B cell (primary cell): ENCODE results near the gene PTP4A1. TPM values are rescaled to one million over a fixed set of nuclear protein-coding genes. Genes with fewer than 3 reads are reported as not detected.

Source experiments
- ATAC-seq: fragments of 200-7000 bp; cut with Tn5 transposase; one replicate; pipeline ENCODE4 v1.10.0; 2021; ENCODE audit warnings: low read depth, mild to moderate bottlenecking, moderate number of reproducible peaks, moderate library complexity
- CTCF ChIA-PET: fragments of 350-600 bp; sonication (Branson Sonifier 250); formaldehyde crosslinking; loops from one replicate; lab custom pipeline; 2021; ENCODE audit warnings: antibody characterized with exemption, inconsistent platforms; lab: Charles Lee
- POLR2A ChIA-PET: fragments of 350-600 bp; sonication (Branson Sonifier 250); formaldehyde crosslinking; loops from one replicate; lab custom pipeline; 2021; ENCODE audit warnings: antibody characterized with exemption; lab: Charles Lee
- DNase-seq: peaks from one replicate; pipeline ENCODE4 v3.0.0; 2013
- H2AFZ ChIP-seq: 2 replicates; pipeline ENCODE4 v1.6.1; 2012; ENCODE audit warnings: mild to moderate bottlenecking, low read depth, low read length; ENCODE audit not compliant: insufficient read depth, poor library complexity, severe bottlenecking
- H3K27ac ChIP-seq, 2 donors: 1 replicate in 1 of 2; 2 replicates in 1 of 2; pipeline ENCODE4 v1.5.1; 2012 to 2013; ENCODE audit warnings: low read length in 2 of 2, mild to moderate bottlenecking in 2 of 2, moderate library complexity in 1 of 2
- H3K27me3 ChIP-seq, 4 experiments: fragments of 200-600 bp in 1 of 4; sonication (generic) in 1 of 4; replicated peaks in 1 of 4; 1 replicate in 2 of 4; 2 replicates in 2 of 4; pipeline versions ENCODE4 v1.6.1 to v1.7.0; 2013 to 2016; ENCODE audit warnings: low read length in 3 of 4, mild to moderate bottlenecking in 2 of 4, mixed read lengths in 1 of 4, moderate library complexity in 1 of 4; ENCODE audit not compliant: insufficient read depth in 4 of 4, control insufficient read depth in 3 of 4; ENCODE audit errors: control extremely low read depth in 1 of 4
- H3K36me3 ChIP-seq, 2 experiments: replicated peaks in 1 of 2; 1 replicate in 1 of 2; 2 replicates in 1 of 2; pipeline versions ENCODE4 v1.6.1 to v1.7.1; 2013; ENCODE audit warnings: low read length in 1 of 2; ENCODE audit not compliant: insufficient read depth in 2 of 2, control insufficient read depth in 1 of 2; ENCODE audit errors: control extremely low read depth in 1 of 2, extremely low read depth in 1 of 2
- H3K4me1 ChIP-seq, 2 donors: fragments of 200-600 bp in 1 of 2; sonication (generic) in 1 of 2; 1 replicate in 1 of 2; 2 replicates in 1 of 2; pipeline versions ENCODE4 v1.5.1 to v1.6.1; 2013 to 2017; ENCODE audit warnings: low read length in 2 of 2; ENCODE audit not compliant: control insufficient read depth in 2 of 2, insufficient read depth in 2 of 2
- H3K4me2 ChIP-seq: replicated peaks from 2 replicates; pipeline ENCODE3; 2012; ENCODE audit warnings: mild to moderate bottlenecking, low read depth, low read length; ENCODE audit not compliant: poor library complexity, severe bottlenecking
- H3K4me3 ChIP-seq, 5 experiments: fragments of 200-600 bp in 1 of 5; sonication (generic) in 1 of 5; 1 replicate in 3 of 5; 2 replicates in 2 of 5; pipeline versions ENCODE4 v1.5.1 to v1.7.0; 2011 to 2016; ENCODE audit warnings: low read length in 4 of 5, mild to moderate bottlenecking in 4 of 5, low read depth in 2 of 5, control low read depth in 1 of 5, moderate library complexity in 1 of 5; ENCODE audit not compliant: insufficient read depth in 1 of 5; ENCODE audit errors: control extremely low read depth in 1 of 5, extremely low read depth in 1 of 5
- H3K79me2 ChIP-seq: fragments of 200-600 bp; sonication (generic); one replicate; pipeline ENCODE4 v1.6.0; 2016; ENCODE audit warnings: low read length; ENCODE audit not compliant: control insufficient read depth, insufficient read depth
- H3K9ac ChIP-seq: fragments of 200-600 bp; sonication (generic); 2 replicates; pipeline ENCODE4 v1.6.1; 2017; ENCODE audit warnings: mild to moderate bottlenecking, low read length, moderate library complexity
- H3K9me3 ChIP-seq, 3 donors: one replicate each; pipeline versions ENCODE4 v1.6.1 to v1.7.1; 2013; ENCODE audit warnings: low read length in 2 of 3; ENCODE audit not compliant: control insufficient read depth in 2 of 3, insufficient read depth in 1 of 3; ENCODE audit errors: control extremely low read depth in 1 of 3
- H4K20me1 ChIP-seq: 2 replicates; pipeline ENCODE4 v1.6.0; 2012; ENCODE audit warnings: mild to moderate bottlenecking, low read length; ENCODE audit not compliant: insufficient read depth, control insufficient read depth, poor library complexity, severe bottlenecking
- H3K27ac Mint-ChIP-seq: one replicate; pipeline ENCODE4 v1.8.0; 2021; ENCODE audit warnings: mixed read lengths
- H3K27me3 Mint-ChIP-seq: one replicate; pipeline ENCODE4 v1.8.0; 2021; ENCODE audit warnings: mixed read lengths
- H3K4me1 Mint-ChIP-seq: one replicate; pipeline ENCODE4 v1.8.0; 2021; ENCODE audit warnings: mixed read lengths
- H3K4me3 Mint-ChIP-seq: one replicate; pipeline ENCODE4 v1.8.0; 2021; ENCODE audit warnings: mixed read lengths
- H3K9me3 Mint-ChIP-seq: one replicate; pipeline ENCODE4 v1.8.0; 2022; ENCODE audit warnings: mixed read lengths; ENCODE audit not compliant: insufficient read depth
- CTCF ChIP-seq: fragments of 200-600 bp; IDR thresholded peaks from one replicate; pipeline ENCODE4 v1.8.0; 2022; ENCODE audit warnings: antibody characterized with exemption, mild to moderate bottlenecking
- EZH2 ChIP-seq: IDR thresholded peaks from 2 replicates; pipeline ENCODE4 v1.6.1; 2012; ENCODE audit warnings: borderline replicate concordance, low read depth, mild to moderate bottlenecking, moderate library complexity, low read length; ENCODE audit not compliant: insufficient read depth, poor library complexity, severe bottlenecking
- WGBS: methylation state at CpG from one replicate; pipeline ENCODE4 v1.1.5; 2013; ENCODE audit warnings: missing lambda C conversion rate; ENCODE audit not compliant: insufficient coverage; 5-methylcytosine and 5-hydroxymethylcytosine counted together
- intact Hi-C: fragments of 100-400 bp; cut with micrococcal nuclease; formaldehyde crosslinking; loops from one replicate; pipeline ENCODE4 v1.10.0; 2022
- polyA plus RNA-seq: library from polyadenylated mRNA; depleted of rRNA; stranded (reverse); fragments of >200 nt; gene quantifications from 2 replicates; pipeline ENCODE4 v1.2.3, GENCODE V29; 2012
- total RNA-seq, 2 donors: library from RNA; stranded (reverse); fragments of 120-200 nt in 1 of 2; gene quantifications; 1 replicate in 1 of 2; 2 replicates in 1 of 2; pipeline versions ENCODE4 v1.2.3 to v1.2.4, GENCODE V29; 2013 to 2022

PTP4A1 gene
- total and polyA plus RNA-seq, 2 donors (not counting 1 experiment from before 2014, with no cell fraction given) = 33.7 to 80.6 TPM

GRCh38 chr6:63529498-63529897, 42.8 kb upstream of the PTP4A1 start:
- Histone ChIP-seq H3K4me3 (no peak overlapping the region), H4K20me1 (no peaks in the 10 kb centered on the region), H3K4me2 (no peak overlapping the region), H3K4me1 (no peaks in the 10 kb centered on the region), H3K9me3 (no peaks in the 10 kb centered on the region), H2AFZ (no peak overlapping the region), H3K9ac (no peak overlapping the region), H3K27ac (no peak overlapping the region), H3K36me3 (no peaks in the 10 kb centered on the region), H3K79me2 (no peaks in the 10 kb centered on the region), H3K27me3 (no peaks in the 10 kb centered on the region)
- ATAC-seq (no peak), DNase-seq (no peak)
- TF ChIP-seq EZH2 (no peak), CTCF (no peak)
- H3K27ac Mint-ChIP-seq = no peak overlapping the region
- no peak overlapping the region for H3K4me3 Mint-ChIP-seq
- no CpG with 5 or more reads among the region's 4 CpGs for WGBS
- H3K9me3 Mint-ChIP-seq = no peaks in the 10 kb centered on the region
- ChIA-PET POLR2A (no interaction called here), CTCF (no interaction called here)
- H3K27me3 Mint-ChIP-seq = no peaks in the 10 kb centered on the region
- H3K4me1 Mint-ChIP-seq = peaks cover 3% of the 10 kb centered on the region
- intact Hi-C loops = no loop called here

- POLR2A ChIA-PET = no interaction called here
- H3K4me3 Mint-ChIP-seq = no peak overlapping the region
Measured at GRCh38 chr6:63530182-63530581, 42.1 kb upstream of the PTP4A1 start.

More at GRCh38 chr6:63530182-63530581, 42.1 kb upstream of the PTP4A1 start:
- H3K9me3 ChIP-seq = no peaks in the 10 kb centered on the region
- TF ChIP-seq CTCF (no peak), EZH2 (no peak)
- no peak overlapping the region for H3K9ac ChIP-seq
- H3K4me2 ChIP-seq = no peak overlapping the region
- CTCF ChIA-PET = no interaction called here
- H3K79me2 ChIP-seq = no peaks in the 10 kb centered on the region
- Mint-ChIP-seq H3K4me1 (peaks cover 2% of the 10 kb centered on the region), H3K27me3 (no peaks in the 10 kb centered on the region), H3K27ac (no peak overlapping the region), H3K9me3 (no peaks in the 10 kb centered on the region)
- no CpG with 5 or more reads among the region's 3 CpGs for WGBS
- no peak overlapping the region for H3K4me3 ChIP-seq
- intact Hi-C loops = no loop called here
- H3K4me1 ChIP-seq = no peaks in the 10 kb centered on the region
- H3K27ac ChIP-seq = no peak overlapping the region
- H3K27me3 ChIP-seq = no peaks in the 10 kb centered on the region
- H4K20me1 ChIP-seq = no peaks in the 10 kb centered on the region
- no peak overlapping the region for H2AFZ ChIP-seq
- DNase-seq (no peak), ATAC-seq (no peak)
- no peaks in the 10 kb centered on the region for H3K36me3 ChIP-seq
